ENCODE results near the gene ZMYND15.

The ZMYND15 gene

DNA sequence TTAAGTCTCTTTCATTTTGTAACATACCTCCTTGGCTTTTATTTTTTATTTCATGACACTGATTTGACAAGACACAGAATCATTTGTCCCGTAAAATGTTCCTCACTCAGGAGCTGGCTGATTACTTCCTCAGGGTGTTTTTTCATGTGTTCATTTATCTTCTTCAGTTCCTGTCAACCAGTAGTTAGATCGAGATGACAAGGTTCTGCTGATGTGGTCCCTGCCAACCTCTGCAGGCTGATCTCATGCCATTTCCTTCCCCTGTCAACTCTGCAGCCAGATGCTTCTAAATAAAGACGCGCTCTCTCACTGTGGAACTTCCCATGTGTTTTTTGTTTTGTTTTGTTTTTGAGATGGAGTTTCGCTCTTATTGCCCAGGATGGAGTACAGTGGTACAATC lies 8.2 kb downstream of the ZMYND15 start:
- no peaks in the 10 kb centered on the region for H3K9me2 ChIP-seq (replicated peaks; ENCODE audit: control insufficient read depth, low read length)
- H3K4me3 ChIP-seq (ENCODE audit: low read length): no peak overlapping the region
- H3K4me2 ChIP-seq (ENCODE audit: low read length): peak overlapping the region; percentile 42
- H3K79me2 ChIP-seq (ENCODE audit: control insufficient read depth, low read length): no peaks in the 10 kb centered on the region
- no peak overlapping the region for H3K27ac ChIP-seq (ENCODE audit: low read depth, low read length)
- no peaks in the 10 kb centered on the region for H3K36me3 ChIP-seq (ENCODE audit: control insufficient read depth, low read length)
- H3K9me3 ChIP-seq (ENCODE audit: control insufficient read depth, insufficient read depth, low read length): no peaks in the 10 kb centered on the region
- H4K20me1 ChIP-seq (ENCODE audit: control insufficient read depth, insufficient read depth, low read depth, low read length): no peaks in the 10 kb centered on the region
- peaks cover 16% of the 10 kb centered on the region for H3K27me3 ChIP-seq (ENCODE audit: control insufficient read depth, low read length)
- no peaks in the 10 kb centered on the region for H3F3A ChIP-seq (ENCODE audit: control insufficient read depth, insufficient read depth)
- TF ChIP-seq, protein P1, sequence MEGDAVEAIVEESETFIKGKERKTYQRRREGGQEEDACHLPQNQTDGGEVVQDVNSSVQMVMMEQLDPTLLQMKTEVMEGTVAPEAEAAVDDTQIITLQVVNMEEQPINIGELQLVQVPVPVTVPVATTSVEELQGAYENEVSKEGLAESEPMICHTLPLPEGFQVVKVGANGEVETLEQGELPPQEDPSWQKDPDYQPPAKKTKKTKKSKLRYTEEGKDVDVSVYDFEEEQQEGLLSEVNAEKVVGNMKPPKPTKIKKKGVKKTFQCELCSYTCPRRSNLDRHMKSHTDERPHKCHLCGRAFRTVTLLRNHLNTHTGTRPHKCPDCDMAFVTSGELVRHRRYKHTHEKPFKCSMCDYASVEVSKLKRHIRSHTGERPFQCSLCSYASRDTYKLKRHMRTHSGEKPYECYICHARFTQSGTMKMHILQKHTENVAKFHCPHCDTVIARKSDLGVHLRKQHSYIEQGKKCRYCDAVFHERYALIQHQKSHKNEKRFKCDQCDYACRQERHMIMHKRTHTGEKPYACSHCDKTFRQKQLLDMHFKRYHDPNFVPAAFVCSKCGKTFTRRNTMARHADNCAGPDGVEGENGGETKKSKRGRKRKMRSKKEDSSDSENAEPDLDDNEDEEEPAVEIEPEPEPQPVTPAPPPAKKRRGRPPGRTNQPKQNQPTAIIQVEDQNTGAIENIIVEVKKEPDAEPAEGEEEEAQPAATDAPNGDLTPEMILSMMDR (IDR thresholded peaks at IDR 0.05; ENCODE audit: low read depth, low read length, poor library complexity, severe bottlenecking): no peak
- TF ChIP-seq EZH2phosphoT487 (IDR thresholded peaks at IDR 0.05; ENCODE audit: borderline replicate concordance, low read length): no peak
- H3K4me1 ChIP-seq (ENCODE audit: control insufficient read depth, low read length): peaks cover 11% of the 10 kb centered on the region

DNA sequence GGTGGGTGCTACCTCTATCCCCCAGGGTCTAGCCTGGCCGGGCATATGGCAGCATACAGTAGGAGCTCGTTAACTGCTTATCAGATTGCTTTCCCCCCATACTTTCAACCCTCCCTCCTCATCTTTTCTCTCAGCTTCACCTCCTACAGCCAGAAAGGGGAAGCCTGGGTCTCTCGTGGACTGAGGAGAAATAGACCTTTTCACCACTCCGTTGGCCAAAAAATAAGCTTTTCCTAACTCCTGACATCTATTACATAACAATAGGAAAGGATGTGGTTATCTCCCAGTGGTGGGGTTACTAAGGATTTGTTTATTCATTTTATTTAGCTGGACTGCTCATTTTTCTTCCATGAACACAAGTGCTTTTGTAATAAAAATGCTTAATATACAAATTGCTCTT lies 9.1 kb downstream of the ZMYND15 start:
- H3K27me3 ChIP-seq (ENCODE audit: control insufficient read depth, low read length): peaks cover 17% of the 10 kb centered on the region
- no peak overlapping the region for H3K4me3 ChIP-seq (ENCODE audit: low read length)
- peaks cover 11% of the 10 kb centered on the region for H3K4me1 ChIP-seq (ENCODE audit: control insufficient read depth, low read length)
- H3K79me2 ChIP-seq (ENCODE audit: control insufficient read depth, low read length): no peaks in the 10 kb centered on the region
- no peaks in the 10 kb centered on the region for H3F3A ChIP-seq (ENCODE audit: control insufficient read depth, insufficient read depth)
- no peak overlapping the region for H3K27ac ChIP-seq (ENCODE audit: low read depth, low read length)
- H3K4me2 ChIP-seq (ENCODE audit: low read length): no peak overlapping the region
- H4K20me1 ChIP-seq (ENCODE audit: control insufficient read depth, insufficient read depth, low read depth, low read length): no peaks in the 10 kb centered on the region
- no peaks in the 10 kb centered on the region for H3K9me2 ChIP-seq (replicated peaks; ENCODE audit: control insufficient read depth, low read length)
- H3K36me3 ChIP-seq (ENCODE audit: control insufficient read depth, low read length): no peaks in the 10 kb centered on the region
- no peaks in the 10 kb centered on the region for H3K9me3 ChIP-seq (ENCODE audit: control insufficient read depth, insufficient read depth, low read length)
- TF ChIP-seq, protein P1 (IDR thresholded peaks at IDR 0.05; ENCODE audit: low read depth, low read length, poor library complexity, severe bottlenecking): no peak
- TF ChIP-seq EZH2phosphoT487 (IDR thresholded peaks at IDR 0.05; ENCODE audit: borderline replicate concordance, low read length): no peak

DNA sequence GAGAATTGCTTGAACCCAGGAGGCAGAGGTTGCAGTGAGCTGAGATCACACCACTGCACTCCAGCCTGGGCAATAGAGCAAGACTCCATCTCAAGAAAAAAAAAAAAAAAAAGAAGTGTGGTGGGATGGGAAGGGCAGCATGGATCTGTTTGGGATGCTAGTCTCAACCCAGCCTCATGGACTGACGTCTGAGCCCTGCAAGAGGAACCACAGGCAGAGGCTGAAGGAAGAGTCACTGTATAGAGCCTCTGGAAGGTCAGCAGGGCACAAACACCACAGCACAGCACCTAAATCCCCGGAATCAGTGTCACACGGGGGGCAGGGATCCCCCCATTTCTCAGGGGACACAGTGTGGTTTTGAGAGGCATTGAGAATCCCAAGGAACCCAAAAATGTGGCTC lies 11.0 kb downstream of the ZMYND15 start:
- Histone ChIP-seq H3K36me3 (ENCODE audit: control insufficient read depth, low read length) (no peaks in the 10 kb centered on the region), H3K4me3 (ENCODE audit: low read length) (no peak overlapping the region), H3K4me2 (ENCODE audit: low read length) (no peak overlapping the region), H3K27ac (ENCODE audit: low read depth, low read length) (no peak overlapping the region), H3K79me2 (ENCODE audit: control insufficient read depth, low read length) (no peaks in the 10 kb centered on the region), H3F3A (ENCODE audit: control insufficient read depth, insufficient read depth) (no peaks in the 10 kb centered on the region), H3K4me1 (ENCODE audit: control insufficient read depth, low read length) (peaks cover 11% of the 10 kb centered on the region), H3K9me2 (replicated peaks; ENCODE audit: control insufficient read depth, low read length) (no peaks in the 10 kb centered on the region), H3K9me3 (ENCODE audit: control insufficient read depth, insufficient read depth, low read length) (no peaks in the 10 kb centered on the region), H4K20me1 (ENCODE audit: control insufficient read depth, insufficient read depth, low read depth, low read length) (no peaks in the 10 kb centered on the region), H3K27me3 (ENCODE audit: control insufficient read depth, low read length) (peaks cover 24% of the 10 kb centered on the region)
- TF ChIP-seq, protein P1 (IDR thresholded peaks at IDR 0.05; ENCODE audit: low read depth, low read length, poor library complexity, severe bottlenecking): no peak
- TF ChIP-seq EZH2phosphoT487 (IDR thresholded peaks at IDR 0.05; ENCODE audit: borderline replicate concordance, low read length): no peak

DNA sequence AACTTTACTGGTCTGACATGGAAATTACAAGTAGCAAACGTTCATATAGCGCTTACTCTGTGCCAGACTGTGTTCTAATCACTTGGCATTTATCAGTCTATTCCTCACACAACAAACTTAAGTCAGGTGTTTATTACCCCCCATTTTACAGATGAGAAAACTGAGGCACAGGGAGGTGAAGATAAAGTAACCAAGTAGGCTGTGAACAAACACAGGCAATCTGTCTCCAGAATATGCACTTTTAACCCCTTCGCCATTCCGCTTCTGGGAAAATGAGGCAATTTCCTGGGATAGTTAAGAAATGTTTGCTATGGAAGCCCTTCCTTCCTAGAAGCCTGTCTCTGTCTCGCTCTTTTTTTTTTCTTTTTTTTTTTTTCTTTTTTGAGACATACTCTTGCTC lies 12.3 kb downstream of the ZMYND15 start:
- Histone ChIP-seq H3K4me2 (ENCODE audit: low read length) (no peak overlapping the region), H3K9me3 (ENCODE audit: control insufficient read depth, insufficient read depth, low read length) (no peaks in the 10 kb centered on the region), H3F3A (ENCODE audit: control insufficient read depth, insufficient read depth) (no peaks in the 10 kb centered on the region), H3K36me3 (ENCODE audit: control insufficient read depth, low read length) (no peaks in the 10 kb centered on the region), H3K79me2 (ENCODE audit: control insufficient read depth, low read length) (no peaks in the 10 kb centered on the region), H3K27me3 (ENCODE audit: control insufficient read depth, low read length) (peaks cover 33% of the 10 kb centered on the region), H3K4me3 (ENCODE audit: low read length) (no peak overlapping the region), H4K20me1 (ENCODE audit: control insufficient read depth, insufficient read depth, low read depth, low read length) (no peaks in the 10 kb centered on the region), H3K27ac (ENCODE audit: low read depth, low read length) (no peak overlapping the region), H3K9me2 (replicated peaks; ENCODE audit: control insufficient read depth, low read length) (no peaks in the 10 kb centered on the region), H3K4me1 (ENCODE audit: control insufficient read depth, low read length) (peaks cover 11% of the 10 kb centered on the region)
- no peak for TF ChIP-seq EZH2phosphoT487 (IDR thresholded peaks at IDR 0.05; ENCODE audit: borderline replicate concordance, low read length)
- TF ChIP-seq, protein P1 (IDR thresholded peaks at IDR 0.05; ENCODE audit: low read depth, low read length, poor library complexity, severe bottlenecking): no peak

All from DOHH2 (cell line).